GM19238 (cell line): ENCODE measurements around the gene THAP4.
"Not testable (repeated sequence)": the region's sequence is repeated elsewhere in the genome, so short reads cannot be mapped to it uniquely, and the experiment has no call there.

Experiments
- DNase-seq: peaks from one replicate; pipeline ENCODE4 v3.0.0; 2011; ENCODE audit warnings: low spot score; ENCODE audit not compliant: insufficient read length

THAP4 gene

GRCh38 chr2:241666627-241667400, 29.9 kb upstream of the THAP4 start:
- DNase-seq, result no peak

GRCh38 chr2:241665731-241666440, 28.9 kb upstream of the THAP4 start:
- no peak for DNase-seq

- DNase-seq, result not testable (repeated sequence)
Observed at GRCh38 chr2:241662731-241663130, 25.8 kb upstream of the THAP4 start.

- no peak for DNase-seq
Observed at GRCh38 chr2:241660593-241661213, 23.7 kb upstream of the THAP4 start.

- no peak for DNase-seq
Observed at GRCh38 chr2:241659150-241659739, 22.3 kb upstream of the THAP4 start.

GRCh38 chr2:241658296-241658695, 21.3 kb upstream of the THAP4 start:
- DNase-seq, result no peak

- DNase-seq, result no peak
Observed at GRCh38 chr2:241657786-241658254, 20.9 kb upstream of the THAP4 start.

- DNase-seq, result no peak
Observed at GRCh38 chr2:241656190-241656741, 19.3 kb upstream of the THAP4 start.

- DNase-seq, result no peak
Observed at GRCh38 chr2:241655516-241656189, 18.7 kb upstream of the THAP4 start.

- no peak for DNase-seq
Observed at GRCh38 chr2:241654551-241654950, 17.6 kb upstream of the THAP4 start.

- no peak for DNase-seq
Observed at GRCh38 chr2:241653210-241653750, 16.3 kb upstream of the THAP4 start.

- DNase-seq, result no peak
Observed at GRCh38 chr2:241652722-241653121, 15.8 kb upstream of the THAP4 start.

GRCh38 chr2:241652142-241652541, 15.2 kb upstream of the THAP4 start:
- no peak for DNase-seq

GRCh38 chr2:241649927-241650326, 13.0 kb upstream of the THAP4 start:
- no peak for DNase-seq

GRCh38 chr2:241649404-241649803, 12.4 kb upstream of the THAP4 start:
- DNase-seq, result no peak

- no peak for DNase-seq
Observed at GRCh38 chr2:241648453-241648852, 11.5 kb upstream of the THAP4 start.

- DNase-seq, result no peak
Observed at GRCh38 chr2:241645915-241646645, 9.1 kb upstream of the THAP4 start.

- no peak for DNase-seq
Observed at GRCh38 chr2:241645056-241645914, 8.3 kb upstream of the THAP4 start.

GRCh38 chr2:241641631-241642030, 4.7 kb upstream of the THAP4 start:
- no peak for DNase-seq
